B cell (primary cell): ENCODE results near the gene MST1. TPM values are rescaled to one million over a fixed set of nuclear protein-coding genes. Genes with fewer than 3 reads are reported as not detected.

ENCODE experiments used
- ATAC-seq: fragments of 200-7000 bp; cut with Tn5 transposase; one replicate; pipeline ENCODE4 v1.10.0; 2021; ENCODE audit warnings: low read depth, mild to moderate bottlenecking, moderate number of reproducible peaks, moderate library complexity
- CTCF ChIA-PET: fragments of 350-600 bp; sonication (Branson Sonifier 250); formaldehyde crosslinking; loops from one replicate; lab custom pipeline; 2021; ENCODE audit warnings: antibody characterized with exemption, inconsistent platforms; lab: Charles Lee
- POLR2A ChIA-PET: fragments of 350-600 bp; sonication (Branson Sonifier 250); formaldehyde crosslinking; loops from one replicate; lab custom pipeline; 2021; ENCODE audit warnings: antibody characterized with exemption; lab: Charles Lee
- DNase-seq: peaks from one replicate; pipeline ENCODE4 v3.0.0; 2013
- H2AFZ ChIP-seq: 2 replicates; pipeline ENCODE4 v1.6.1; 2012; ENCODE audit warnings: mild to moderate bottlenecking, low read depth, low read length; ENCODE audit not compliant: insufficient read depth, poor library complexity, severe bottlenecking
- H3K27ac ChIP-seq, 2 donors: 1 replicate in 1 of 2; 2 replicates in 1 of 2; pipeline ENCODE4 v1.5.1; 2012 to 2013; ENCODE audit warnings: low read length in 2 of 2, mild to moderate bottlenecking in 2 of 2, moderate library complexity in 1 of 2
- H3K27me3 ChIP-seq, 4 experiments: fragments of 200-600 bp in 1 of 4; sonication (generic) in 1 of 4; replicated peaks in 1 of 4; 1 replicate in 2 of 4; 2 replicates in 2 of 4; pipeline versions ENCODE4 v1.6.1 to v1.7.0; 2013 to 2016; ENCODE audit warnings: low read length in 3 of 4, mild to moderate bottlenecking in 2 of 4, mixed read lengths in 1 of 4, moderate library complexity in 1 of 4; ENCODE audit not compliant: insufficient read depth in 4 of 4, control insufficient read depth in 3 of 4; ENCODE audit errors: control extremely low read depth in 1 of 4
- H3K36me3 ChIP-seq, 2 experiments: replicated peaks in 1 of 2; 1 replicate in 1 of 2; 2 replicates in 1 of 2; pipeline versions ENCODE4 v1.6.1 to v1.7.1; 2013; ENCODE audit warnings: low read length in 1 of 2; ENCODE audit not compliant: insufficient read depth in 2 of 2, control insufficient read depth in 1 of 2; ENCODE audit errors: control extremely low read depth in 1 of 2, extremely low read depth in 1 of 2
- H3K4me1 ChIP-seq, 2 donors: fragments of 200-600 bp in 1 of 2; sonication (generic) in 1 of 2; 1 replicate in 1 of 2; 2 replicates in 1 of 2; pipeline versions ENCODE4 v1.5.1 to v1.6.1; 2013 to 2017; ENCODE audit warnings: low read length in 2 of 2; ENCODE audit not compliant: control insufficient read depth in 2 of 2, insufficient read depth in 2 of 2
- H3K4me2 ChIP-seq: replicated peaks from 2 replicates; pipeline ENCODE3; 2012; ENCODE audit warnings: mild to moderate bottlenecking, low read depth, low read length; ENCODE audit not compliant: poor library complexity, severe bottlenecking
- H3K4me3 ChIP-seq, 5 experiments: fragments of 200-600 bp in 1 of 5; sonication (generic) in 1 of 5; 1 replicate in 3 of 5; 2 replicates in 2 of 5; pipeline versions ENCODE4 v1.5.1 to v1.7.0; 2011 to 2016; ENCODE audit warnings: low read length in 4 of 5, mild to moderate bottlenecking in 4 of 5, low read depth in 2 of 5, control low read depth in 1 of 5, moderate library complexity in 1 of 5; ENCODE audit not compliant: insufficient read depth in 1 of 5; ENCODE audit errors: control extremely low read depth in 1 of 5, extremely low read depth in 1 of 5
- H3K79me2 ChIP-seq: fragments of 200-600 bp; sonication (generic); one replicate; pipeline ENCODE4 v1.6.0; 2016; ENCODE audit warnings: low read length; ENCODE audit not compliant: control insufficient read depth, insufficient read depth
- H3K9ac ChIP-seq: fragments of 200-600 bp; sonication (generic); 2 replicates; pipeline ENCODE4 v1.6.1; 2017; ENCODE audit warnings: mild to moderate bottlenecking, low read length, moderate library complexity
- H3K9me3 ChIP-seq, 3 donors: one replicate each; pipeline versions ENCODE4 v1.6.1 to v1.7.1; 2013; ENCODE audit warnings: low read length in 2 of 3; ENCODE audit not compliant: control insufficient read depth in 2 of 3, insufficient read depth in 1 of 3; ENCODE audit errors: control extremely low read depth in 1 of 3
- H4K20me1 ChIP-seq: 2 replicates; pipeline ENCODE4 v1.6.0; 2012; ENCODE audit warnings: mild to moderate bottlenecking, low read length; ENCODE audit not compliant: insufficient read depth, control insufficient read depth, poor library complexity, severe bottlenecking
- H3K27ac Mint-ChIP-seq: one replicate; pipeline ENCODE4 v1.8.0; 2021; ENCODE audit warnings: mixed read lengths
- H3K27me3 Mint-ChIP-seq: one replicate; pipeline ENCODE4 v1.8.0; 2021; ENCODE audit warnings: mixed read lengths
- H3K4me1 Mint-ChIP-seq: one replicate; pipeline ENCODE4 v1.8.0; 2021; ENCODE audit warnings: mixed read lengths
- H3K4me3 Mint-ChIP-seq: one replicate; pipeline ENCODE4 v1.8.0; 2021; ENCODE audit warnings: mixed read lengths
- H3K9me3 Mint-ChIP-seq: one replicate; pipeline ENCODE4 v1.8.0; 2022; ENCODE audit warnings: mixed read lengths; ENCODE audit not compliant: insufficient read depth
- CTCF ChIP-seq: fragments of 200-600 bp; IDR thresholded peaks from one replicate; pipeline ENCODE4 v1.8.0; 2022; ENCODE audit warnings: antibody characterized with exemption, mild to moderate bottlenecking
- EZH2 ChIP-seq: IDR thresholded peaks from 2 replicates; pipeline ENCODE4 v1.6.1; 2012; ENCODE audit warnings: borderline replicate concordance, low read depth, mild to moderate bottlenecking, moderate library complexity, low read length; ENCODE audit not compliant: insufficient read depth, poor library complexity, severe bottlenecking
- WGBS: methylation state at CpG from one replicate; pipeline ENCODE4 v1.1.5; 2013; ENCODE audit warnings: missing lambda C conversion rate; ENCODE audit not compliant: insufficient coverage; 5-methylcytosine and 5-hydroxymethylcytosine counted together
- intact Hi-C: fragments of 100-400 bp; cut with micrococcal nuclease; formaldehyde crosslinking; loops from one replicate; pipeline ENCODE4 v1.10.0; 2022
- polyA plus RNA-seq: library from polyadenylated mRNA; depleted of rRNA; stranded (reverse); fragments of >200 nt; gene quantifications from 2 replicates; pipeline ENCODE4 v1.2.3, GENCODE V29; 2012
- total RNA-seq, 2 donors: library from RNA; stranded (reverse); fragments of 120-200 nt in 1 of 2; gene quantifications; 1 replicate in 1 of 2; 2 replicates in 1 of 2; pipeline versions ENCODE4 v1.2.3 to v1.2.4, GENCODE V29; 2013 to 2022

Gene MST1
- total and polyA plus RNA-seq, 2 donors (not counting 1 experiment from before 2014, with no cell fraction given): 14.5 to 26.4 TPM

- Histone ChIP-seq H3K36me3 (no peaks in the 10 kb centered on the region), H3K9me3 (peaks cover 0 to 5% (median 0%) of the 10 kb centered on the region in 3 donors), H3K27me3 (peaks cover 0 to 5% (median 0%) of the 10 kb centered on the region in 4 experiments), H3K4me3 (no peak overlapping the region), H3K27ac (no peak overlapping the region), H3K9ac (no peak overlapping the region), H3K4me2 (no peak overlapping the region), H4K20me1 (no peaks in the 10 kb centered on the region), H3K79me2 (no peaks in the 10 kb centered on the region), H3K4me1 (peaks cover 0 to 11% of the 10 kb centered on the region in 2 donors), H2AFZ (no peak overlapping the region)
- Mint-ChIP-seq H3K4me1 (peaks cover 4% of the 10 kb centered on the region), H3K4me3 (no peak overlapping the region), H3K9me3 (no peaks in the 10 kb centered on the region), H3K27me3 (no peaks in the 10 kb centered on the region), H3K27ac (no peak overlapping the region)
- ChIA-PET CTCF (no interaction called here), POLR2A (no interaction called here)
- TF ChIP-seq CTCF (no peak), EZH2 (no peak)
- intact Hi-C loops: no loop called here
- no peak for DNase-seq
- ATAC-seq: no peak
- WGBS: 92% methylated on average over 7 of the region's 8 CpGs
Observed at GRCh38 chr3:49653621-49654020, 35.7 kb downstream of the MST1 start.

GRCh38 chr3:49652903-49653415 lies 36.3 kb downstream of the MST1 start:
- Histone ChIP-seq H3K4me1 (peaks cover 0 to 11% of the 10 kb centered on the region in 2 donors), H3K9ac (no peak overlapping the region), H3K27ac (no peak overlapping the region), H4K20me1 (no peaks in the 10 kb centered on the region), H3K27me3 (peaks cover 0 to 5% (median 0%) of the 10 kb centered on the region in 4 experiments), H3K4me3 (no peak overlapping the region), H3K79me2 (no peaks in the 10 kb centered on the region), H3K9me3 (peaks cover 0 to 5% (median 0%) of the 10 kb centered on the region in 3 donors), H3K36me3 (no peaks in the 10 kb centered on the region), H3K4me2 (no peak overlapping the region), H2AFZ (no peak overlapping the region)
- DNase-seq: no peak
- no peak for ATAC-seq
- TF ChIP-seq CTCF (no peak), EZH2 (no peak)
- H3K4me3 Mint-ChIP-seq: no peak overlapping the region
- no peaks in the 10 kb centered on the region for H3K9me3 Mint-ChIP-seq
- POLR2A ChIA-PET: no interaction called here
- CTCF ChIA-PET: no interaction called here
- no peaks in the 10 kb centered on the region for H3K27me3 Mint-ChIP-seq
- intact Hi-C loops: no loop called here
- H3K27ac Mint-ChIP-seq: no peak overlapping the region
- H3K4me1 Mint-ChIP-seq: peaks cover 4% of the 10 kb centered on the region
- 78% methylated on average over 20 of the region's 21 CpGs for WGBS
